Endometrial microvascular endothelial cells (primary cell): ENCODE results near the gene WDR4. TPM values are rescaled to one million over a fixed set of nuclear protein-coding genes. Genes with fewer than 3 reads are reported as not detected.
"Not testable (repeated sequence)": the region's sequence is repeated elsewhere in the genome, so short reads cannot be mapped to it uniquely, and the experiment has no call there.

Source experiments
- in situ Hi-C: cut with HindIII; loops from 2 replicates; pipeline ENCODE4 v1.10.0; 2017; ENCODE audit warnings: low sequenced_read_pairs, low pct_unique_long_range_greater_than_20kb; ENCODE audit errors: inconsistent ontology term
- total RNA-seq: library from RNA; depleted of rRNA; stranded (reverse); fragments of >200 nt; gene quantifications from one replicate; pipeline ENCODE4 v1.2.3, GENCODE V29; 2015; ENCODE audit errors: inconsistent ontology term

Gene WDR4
- total RNA-seq, 1 donor from 2014 or later: 17.7 TPM

GRCh38 chr21:42855937-42856335 lies 23.4 kb downstream of the WDR4 start:
- in situ Hi-C loops: no loop called here

GRCh38 chr21:42855171-42855936 lies 24.0 kb downstream of the WDR4 start:
- in situ Hi-C loops: no loop called here

- in situ Hi-C loops: no loop called here
Observed at GRCh38 chr21:42854246-42855010, 24.9 kb downstream of the WDR4 start.

- in situ Hi-C loops: no loop called here
Observed at GRCh38 chr21:42853621-42854020, 25.7 kb downstream of the WDR4 start.

GRCh38 chr21:42852925-42853570 lies 26.3 kb downstream of the WDR4 start:
- in situ Hi-C loops: no loop called here

- in situ Hi-C loops: no loop called here
Observed at GRCh38 chr21:42851812-42852665, 27.3 kb downstream of the WDR4 start.

GRCh38 chr21:42850866-42851391 lies 28.4 kb downstream of the WDR4 start:
- in situ Hi-C loops: no loop called here

GRCh38 chr21:42850463-42850862 lies 28.9 kb downstream of the WDR4 start:
- in situ Hi-C loops: no loop called here

- in situ Hi-C loops: no loop called here
Observed at GRCh38 chr21:42849759-42850412, 29.5 kb downstream of the WDR4 start.

- in situ Hi-C loops: no loop called here
Observed at GRCh38 chr21:42848932-42849758, 30.2 kb downstream of the WDR4 start.

GRCh38 chr21:42848144-42848931 lies 31.0 kb downstream of the WDR4 start:
- in situ Hi-C loops: not testable (repeated sequence)

- in situ Hi-C loops: no loop called here
Observed at GRCh38 chr21:42847726-42848125, 31.6 kb downstream of the WDR4 start.

GRCh38 chr21:42847051-42847707 lies 32.2 kb downstream of the WDR4 start:
- in situ Hi-C loops: no loop called here

GRCh38 chr21:42846221-42846620 lies 33.1 kb downstream of the WDR4 start:
- in situ Hi-C loops: no loop called here

- in situ Hi-C loops: no loop called here
Observed at GRCh38 chr21:42845296-42845965, 33.9 kb downstream of the WDR4 start.
